Pulmonary artery endothelial cell (primary cell): Measurements from ENCODE around the gene TTPAL. TPM values are rescaled to one million over a fixed set of nuclear protein-coding genes. Genes with fewer than 3 reads are reported as not detected.

Experiments
- DNase-seq: peaks from one replicate; pipeline ENCODE4 v3.0.0-alpha.2; 2011; ENCODE audit warnings: low read depth, low spot score
- total RNA-seq: library from RNA; depleted of rRNA; stranded (reverse); fragments of >200 nt; gene quantifications from 2 replicates; pipeline ENCODE4 v1.2.3, GENCODE V29; 2014

Gene TTPAL
- total RNA-seq, 1 donor from 2014 or later, result 4.7 TPM

DNA sequence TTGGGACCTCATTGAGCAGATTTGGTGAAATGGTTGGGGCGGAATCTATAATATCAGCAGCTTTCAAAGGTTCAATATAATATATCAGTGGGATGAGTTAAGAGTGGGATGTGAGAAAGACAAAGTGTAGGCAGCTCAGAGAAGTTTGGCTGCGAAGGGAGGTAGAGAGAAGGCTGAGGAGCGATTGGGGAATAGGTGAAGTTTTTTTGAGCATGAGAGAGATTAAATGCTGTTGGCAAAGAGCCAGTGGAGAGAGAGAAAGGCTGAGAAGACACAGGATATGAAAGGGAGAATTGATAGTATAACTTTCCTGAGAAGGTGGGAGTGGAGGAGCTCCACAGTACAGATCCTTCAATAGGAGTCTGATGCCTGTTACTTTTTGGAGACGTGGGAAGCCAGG, 58.3 kb downstream of the TTPAL start:
- no peak for DNase-seq

DNA sequence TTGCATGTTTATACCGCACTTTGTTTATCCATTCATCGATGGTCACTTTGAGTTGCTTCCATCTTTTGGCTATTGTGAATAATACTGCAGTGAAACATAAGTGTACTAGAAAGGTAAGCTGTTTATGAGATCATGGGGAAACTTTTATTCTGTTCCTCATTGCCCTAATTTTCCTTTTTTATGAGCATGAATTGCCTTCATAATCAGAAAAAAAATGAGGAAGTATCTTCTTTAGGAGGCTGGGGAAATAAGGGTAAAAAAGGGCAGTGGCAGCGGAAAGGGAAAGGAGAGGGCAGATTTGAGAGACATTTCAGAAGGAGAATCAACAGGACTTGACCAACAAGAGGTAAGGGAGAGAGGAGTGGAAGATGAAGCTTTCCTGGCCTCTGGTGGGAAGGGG, 60.5 kb downstream of the TTPAL start:
- no peak for DNase-seq

DNA sequence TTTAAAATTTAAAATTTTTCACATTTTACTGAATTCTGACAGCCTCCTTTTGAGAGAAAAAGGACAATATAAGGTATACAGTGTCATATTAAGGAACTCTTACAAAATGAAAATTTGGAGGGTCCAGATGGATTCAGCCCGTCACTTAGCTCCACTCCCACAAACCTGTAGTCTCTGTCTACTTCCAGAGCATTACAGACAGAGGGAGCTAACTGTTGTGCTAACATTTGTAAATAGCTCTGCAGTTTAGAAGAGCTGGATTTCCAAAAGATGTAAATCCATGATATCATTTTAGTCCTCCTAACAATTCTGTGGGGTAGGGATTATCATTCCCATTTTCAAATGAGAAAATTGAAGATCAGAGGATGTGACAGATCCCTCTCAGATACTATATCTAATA, 62.3 kb downstream of the TTPAL start:
- no peak for DNase-seq

DNA sequence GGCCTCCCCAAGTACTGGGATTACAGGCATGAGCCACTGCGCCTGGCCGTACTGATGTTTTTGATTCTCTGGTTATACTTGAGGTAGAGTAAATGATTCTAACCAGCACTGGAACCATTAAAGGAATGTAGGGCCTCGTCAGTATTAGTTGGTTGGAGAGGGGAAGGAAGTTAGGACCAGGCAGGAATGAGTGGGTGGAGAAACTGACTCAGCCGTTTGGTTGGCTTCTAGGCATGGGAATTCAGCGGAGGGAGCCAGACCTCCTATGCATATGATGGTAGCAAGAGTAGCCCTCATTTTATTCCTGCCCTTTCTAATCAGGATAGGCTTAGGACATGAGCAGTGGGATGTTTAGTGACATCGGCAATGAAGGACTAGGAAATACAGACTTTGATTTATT, 65.2 kb downstream of the TTPAL start:
- DNase-seq, result no peak

DNA sequence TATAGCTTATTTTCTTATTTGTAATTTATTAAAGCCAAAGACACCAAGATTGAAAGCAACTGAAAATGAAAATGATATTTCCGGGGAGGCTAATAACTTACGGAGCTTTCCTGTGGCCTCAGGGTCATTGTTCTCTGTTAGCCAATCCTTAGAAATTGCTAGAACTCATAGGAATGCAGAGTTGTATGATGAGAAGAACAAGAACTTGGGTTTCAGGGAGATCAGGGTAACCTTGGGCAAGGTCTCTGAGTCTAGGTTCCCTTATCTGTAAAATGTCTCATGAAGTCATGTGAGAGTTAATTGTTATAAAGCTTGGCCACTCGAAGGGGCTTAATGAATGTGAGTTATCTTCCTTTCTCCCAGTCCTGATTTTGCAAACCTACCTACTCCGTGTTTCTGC, 66.3 kb downstream of the TTPAL start:
- DNase-seq, result no peak

DNA sequence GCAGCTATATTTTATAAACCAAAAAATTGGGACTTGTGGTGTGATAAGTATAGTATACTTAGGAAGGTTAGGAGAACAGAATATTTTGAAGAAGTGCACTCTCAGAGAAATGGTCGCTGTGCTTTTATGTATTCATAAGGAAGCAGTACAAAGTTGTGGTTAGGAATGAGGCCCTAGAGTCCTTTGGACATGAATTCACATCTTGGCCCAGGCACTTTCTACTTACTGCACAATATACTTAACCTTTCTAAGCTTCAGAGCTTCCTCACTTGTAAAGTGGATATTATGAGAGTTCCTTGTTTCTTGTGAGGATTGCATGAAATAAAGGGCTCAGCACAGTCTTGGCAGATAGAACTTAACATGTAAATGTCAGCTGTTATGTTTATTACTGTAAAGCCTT, 67.2 kb downstream of the TTPAL start:
- DNase-seq, result no peak

DNA sequence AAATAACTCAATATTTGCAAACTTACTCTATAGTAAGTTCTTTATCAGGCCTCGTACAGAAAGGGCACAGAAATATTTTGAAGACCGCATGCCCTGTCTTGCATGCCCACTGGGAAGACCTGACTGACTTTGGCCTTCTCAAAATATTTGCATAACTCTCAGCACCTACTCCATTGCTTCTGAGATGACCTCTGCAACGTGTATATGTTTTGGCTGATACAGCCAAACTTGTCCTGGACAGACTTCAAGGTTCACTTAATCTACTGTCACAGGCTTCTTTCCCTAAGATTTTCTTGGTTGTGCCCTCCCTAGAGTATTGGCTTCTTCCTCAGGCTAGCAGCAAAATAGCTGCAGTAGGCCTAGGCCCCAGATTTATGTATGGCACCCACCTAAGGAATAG, 67.7 kb downstream of the TTPAL start:
- no peak for DNase-seq

Other genes with a start within 250 kb of the TTPAL start
- not detected in 2 replicates for gene GDAP1L1, start 228.6 kb upstream of the TTPAL start, total RNA-seq
- 8.2 and 9.8 TPM in 2 replicates for gene FITM2, start 164.7 kb upstream of the TTPAL start, total RNA-seq
- not detected in 2 replicates for gene R3HDML, start 138.8 kb upstream of the TTPAL start, total RNA-seq
- gene HNF4A, start 120.2 kb upstream of the TTPAL start, total RNA-seq, result not detected in 2 replicates
- 79.7 and 97.2 TPM in 2 replicates for gene SERINC3, start 46.2 kb downstream of the TTPAL start, total RNA-seq
- 179 and 326 TPM in 2 replicates for gene PKIG, start 106.7 kb downstream of the TTPAL start, total RNA-seq
- 16.7 and 22.4 TPM in 2 replicates for gene ADA, start 175.8 kb downstream of the TTPAL start, total RNA-seq
- not detected in 2 replicates for gene CCN5, start 239.5 kb downstream of the TTPAL start, total RNA-seq